ENCODE measurements around the gene TNFAIP8L2.
"Not testable (repeated sequence)": the region's sequence is repeated elsewhere in the genome, so short reads cannot be mapped to it uniquely, and the experiment has no call there.

TNFAIP8L2 gene

DNA sequence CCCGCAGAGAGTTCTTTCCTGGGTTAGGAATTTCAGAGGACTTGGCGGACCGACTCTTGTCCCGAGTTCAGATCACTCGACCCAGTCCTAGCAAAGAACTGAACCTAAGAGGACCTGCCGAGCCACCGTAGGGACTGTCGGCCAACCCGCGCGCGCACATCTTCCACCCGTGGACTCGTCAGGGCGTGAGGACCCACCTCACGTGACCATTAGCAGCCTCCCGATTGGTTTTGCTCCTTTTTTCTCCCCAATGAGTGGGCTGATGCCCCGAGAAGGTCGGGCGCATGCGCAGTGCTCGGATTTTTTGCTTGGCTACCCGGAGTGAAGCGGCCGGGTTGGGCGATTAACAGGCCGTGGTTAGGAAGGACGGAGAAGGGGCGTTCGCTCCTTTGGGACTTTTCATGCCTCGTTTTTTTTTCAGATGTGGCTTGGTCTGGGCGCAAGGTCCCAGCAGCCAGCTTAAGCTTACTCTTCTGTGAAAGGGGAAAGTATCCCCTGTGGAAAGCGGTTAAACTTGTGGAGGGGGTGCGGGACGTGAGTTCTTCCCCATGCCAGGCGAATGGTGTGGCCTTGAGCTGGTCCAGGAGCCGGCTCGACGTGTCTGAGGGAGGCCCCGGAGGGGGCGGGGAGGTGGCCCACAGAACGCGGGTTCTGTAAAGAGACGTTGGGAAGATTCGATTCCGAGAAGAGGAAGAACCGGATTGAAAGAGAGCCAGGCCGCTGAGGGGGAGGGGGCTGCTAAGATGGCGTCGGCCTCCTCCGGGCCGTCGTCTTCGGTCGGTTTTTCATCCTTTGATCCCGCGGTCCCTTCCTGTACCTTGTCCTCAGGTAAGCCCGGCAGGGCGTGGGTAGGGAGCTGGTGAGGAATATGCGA lies 42.0 kb downstream of the TNFAIP8L2 start, which contains the start of gene PIP5K1A:
TSS of gene PIP5K1A (plus strand) at position 299 of the 874 bp plus-strand sequence. CDS start at position 744, 445 bp downstream.
- peak within 1 kb of the TSS; percentile 100 for H3K4me3 ChIP-seq (ENCODE audit: low read length)
- TF ChIP-seq, protein P1, sequence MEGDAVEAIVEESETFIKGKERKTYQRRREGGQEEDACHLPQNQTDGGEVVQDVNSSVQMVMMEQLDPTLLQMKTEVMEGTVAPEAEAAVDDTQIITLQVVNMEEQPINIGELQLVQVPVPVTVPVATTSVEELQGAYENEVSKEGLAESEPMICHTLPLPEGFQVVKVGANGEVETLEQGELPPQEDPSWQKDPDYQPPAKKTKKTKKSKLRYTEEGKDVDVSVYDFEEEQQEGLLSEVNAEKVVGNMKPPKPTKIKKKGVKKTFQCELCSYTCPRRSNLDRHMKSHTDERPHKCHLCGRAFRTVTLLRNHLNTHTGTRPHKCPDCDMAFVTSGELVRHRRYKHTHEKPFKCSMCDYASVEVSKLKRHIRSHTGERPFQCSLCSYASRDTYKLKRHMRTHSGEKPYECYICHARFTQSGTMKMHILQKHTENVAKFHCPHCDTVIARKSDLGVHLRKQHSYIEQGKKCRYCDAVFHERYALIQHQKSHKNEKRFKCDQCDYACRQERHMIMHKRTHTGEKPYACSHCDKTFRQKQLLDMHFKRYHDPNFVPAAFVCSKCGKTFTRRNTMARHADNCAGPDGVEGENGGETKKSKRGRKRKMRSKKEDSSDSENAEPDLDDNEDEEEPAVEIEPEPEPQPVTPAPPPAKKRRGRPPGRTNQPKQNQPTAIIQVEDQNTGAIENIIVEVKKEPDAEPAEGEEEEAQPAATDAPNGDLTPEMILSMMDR (conservative IDR thresholded peaks at IDR 0.05; ENCODE audit: low read depth, low read length), result no peak
- DNase-seq (ENCODE audit: low read depth), result peak; percentile 85

DNA sequence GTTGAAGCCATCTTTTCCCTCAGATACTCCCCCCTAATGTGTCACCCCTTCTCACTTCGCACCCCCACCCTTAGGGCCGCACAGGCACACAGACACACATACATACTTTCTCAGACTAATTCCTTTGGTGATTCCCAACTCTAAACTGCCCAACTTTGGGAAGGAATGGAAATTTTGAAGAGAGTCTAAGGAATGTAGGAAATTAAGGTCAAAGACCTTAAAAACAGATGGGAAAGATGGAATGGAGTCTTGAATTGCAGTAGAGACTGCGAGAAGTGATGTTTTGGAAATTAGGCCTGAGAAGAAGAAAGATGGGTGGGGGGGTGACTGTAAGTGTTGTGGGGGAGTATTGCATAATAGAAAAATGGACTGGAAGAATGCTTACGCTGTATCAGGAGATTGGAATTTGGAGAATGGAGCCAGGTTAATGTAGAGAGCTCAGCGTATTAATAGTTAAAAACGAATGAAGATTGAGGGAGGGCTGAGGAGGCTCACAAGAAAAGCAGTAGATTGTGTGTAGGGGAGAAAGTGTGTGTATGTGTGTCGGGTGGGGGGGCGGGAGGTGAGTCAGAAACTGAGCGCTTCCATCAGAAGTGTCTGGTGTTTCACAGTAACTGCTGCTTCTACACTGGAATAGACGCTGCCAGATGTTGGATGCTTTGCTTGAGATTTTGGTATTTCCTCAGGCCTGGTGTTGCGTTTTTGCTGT lies 43.6 kb downstream of the TNFAIP8L2 start:
- TF ChIP-seq, protein P1 (conservative IDR thresholded peaks at IDR 0.05; ENCODE audit: low read depth, low read length), result no peak
- peak; percentile 66 for DNase-seq (ENCODE audit: low read depth)

DNA sequence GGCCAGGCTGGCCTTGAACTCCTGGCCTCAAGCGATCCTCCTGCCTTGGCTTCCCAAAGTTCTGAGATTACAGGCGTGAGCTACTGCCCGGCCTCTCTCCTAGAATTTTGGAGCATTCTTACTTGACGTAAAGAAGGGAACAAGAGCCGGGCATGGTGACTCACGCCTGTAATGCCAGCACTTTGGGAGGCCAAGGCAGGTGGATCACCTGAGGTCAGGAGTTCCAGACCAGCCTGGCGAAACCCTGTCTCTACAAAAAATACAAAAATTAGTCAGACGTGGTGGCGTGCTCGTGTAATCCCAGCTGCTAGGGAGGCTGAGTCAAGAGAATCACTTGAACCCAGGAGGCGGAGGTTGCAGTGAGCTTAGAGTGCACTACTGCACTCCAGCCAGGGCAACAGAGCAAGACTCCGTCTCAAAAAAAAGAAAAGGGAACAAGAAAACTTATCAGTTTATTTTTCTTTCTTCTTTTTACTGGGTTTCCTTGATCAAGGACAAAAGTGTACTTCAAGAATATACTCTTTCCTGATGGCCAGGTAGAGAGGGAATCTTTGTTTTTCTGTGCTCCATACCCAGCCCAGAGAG lies 49.0 kb downstream of the TNFAIP8L2 start:
- DNase-seq (ENCODE audit: low read depth); H3K4me3 ChIP-seq (ENCODE audit: low read length): not testable (repeated sequence)

More for the DNA sequence above, 43.6 kb downstream of the TNFAIP8L2 start:
- peak overlapping the region; percentile 100 for H3K4me3 ChIP-seq (ENCODE audit: low read length)
